IMR-90 (cell line): ENCODE measurements around the gene DNASE2.

Experiments used
- CEBPB ChIP-seq: IDR thresholded peaks from 2 replicates; pipeline ENCODE4 v1.6.1; 2012; ENCODE audit warnings: low read depth, low read length, improper control_type of control experiment
- NFE2L2 ChIP-seq: fragments of 150-350 bp; IDR thresholded peaks from 2 replicates; pipeline ENCODE4 v1.6.1; 2016; ENCODE audit warnings: low read depth, mild to moderate bottlenecking, low read length
- POLR2A ChIP-seq: IDR thresholded peaks from 2 replicates; pipeline ENCODE4 v1.6.1; 2012; ENCODE audit warnings: mild to moderate bottlenecking, low read depth, low read length
- RCOR1 ChIP-seq: IDR thresholded peaks from 2 replicates; pipeline ENCODE4 v1.6.1; 2012; ENCODE audit warnings: mild to moderate bottlenecking, low read length, improper control_type of control experiment; ENCODE audit not compliant: insufficient replicate concordance
- RFX5 ChIP-seq: IDR thresholded peaks from 2 replicates; pipeline ENCODE4 v1.8.0; 2012; ENCODE audit warnings: low read depth, mild to moderate bottlenecking, low read length, moderate library complexity
- SMC3 ChIP-seq: fragments of 150-350 bp; IDR thresholded peaks from 2 replicates; pipeline ENCODE4 v1.6.1; 2016; ENCODE audit warnings: low read depth, mild to moderate bottlenecking, antibody characterized with exemption, low read length, moderate library complexity
- USF2 ChIP-seq: fragments of 150-350 bp; IDR thresholded peaks from 2 replicates; pipeline ENCODE4 v1.6.1; 2017; ENCODE audit warnings: mild to moderate bottlenecking, antibody characterized with exemption, low read length, low read depth
- TF ChIP-seq, protein P1 (sequence below): conservative IDR thresholded peaks from 2 replicates; pipeline ENCODE4 v1.5.1; 2012; ENCODE audit warnings: mild to moderate bottlenecking, low read depth, low read length, improper control_type of control experiment

DNA sequence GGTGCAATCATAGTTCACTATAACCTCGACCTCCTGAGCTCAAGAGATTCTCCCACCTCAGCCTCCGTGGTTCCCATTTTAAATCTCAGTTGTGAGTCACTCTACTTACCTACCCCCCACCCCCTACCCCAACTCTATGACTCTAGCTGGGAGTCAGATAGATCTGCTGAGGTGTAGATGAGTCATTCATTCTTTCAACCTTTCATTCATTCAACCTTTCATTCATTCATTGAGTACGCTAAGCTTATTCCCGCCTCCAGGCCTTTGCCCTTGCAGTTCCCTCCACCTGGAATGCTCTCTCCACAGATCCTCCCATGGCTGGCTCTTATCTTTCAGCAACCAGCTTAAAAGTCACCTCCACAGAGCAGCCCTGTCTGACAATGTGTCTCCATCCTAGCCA is 44.0 kb downstream of the DNASE2 start:
- TF ChIP-seq, protein P1, sequence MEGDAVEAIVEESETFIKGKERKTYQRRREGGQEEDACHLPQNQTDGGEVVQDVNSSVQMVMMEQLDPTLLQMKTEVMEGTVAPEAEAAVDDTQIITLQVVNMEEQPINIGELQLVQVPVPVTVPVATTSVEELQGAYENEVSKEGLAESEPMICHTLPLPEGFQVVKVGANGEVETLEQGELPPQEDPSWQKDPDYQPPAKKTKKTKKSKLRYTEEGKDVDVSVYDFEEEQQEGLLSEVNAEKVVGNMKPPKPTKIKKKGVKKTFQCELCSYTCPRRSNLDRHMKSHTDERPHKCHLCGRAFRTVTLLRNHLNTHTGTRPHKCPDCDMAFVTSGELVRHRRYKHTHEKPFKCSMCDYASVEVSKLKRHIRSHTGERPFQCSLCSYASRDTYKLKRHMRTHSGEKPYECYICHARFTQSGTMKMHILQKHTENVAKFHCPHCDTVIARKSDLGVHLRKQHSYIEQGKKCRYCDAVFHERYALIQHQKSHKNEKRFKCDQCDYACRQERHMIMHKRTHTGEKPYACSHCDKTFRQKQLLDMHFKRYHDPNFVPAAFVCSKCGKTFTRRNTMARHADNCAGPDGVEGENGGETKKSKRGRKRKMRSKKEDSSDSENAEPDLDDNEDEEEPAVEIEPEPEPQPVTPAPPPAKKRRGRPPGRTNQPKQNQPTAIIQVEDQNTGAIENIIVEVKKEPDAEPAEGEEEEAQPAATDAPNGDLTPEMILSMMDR: no peak
- TF ChIP-seq NFE2L2 (no peak), POLR2A (no peak), CEBPB (no peak), RCOR1 (no peak), RFX5 (no peak), SMC3 (no peak), USF2 (no peak)
